ENCODE measurements around the gene METTL8. TPM values are rescaled to one million over a fixed set of nuclear protein-coding genes. Genes with fewer than 3 reads are reported as not detected.

Gene METTL8
- total RNA-seq, 1 experiment from 2014 or later: 34.4 TPM

DNA sequence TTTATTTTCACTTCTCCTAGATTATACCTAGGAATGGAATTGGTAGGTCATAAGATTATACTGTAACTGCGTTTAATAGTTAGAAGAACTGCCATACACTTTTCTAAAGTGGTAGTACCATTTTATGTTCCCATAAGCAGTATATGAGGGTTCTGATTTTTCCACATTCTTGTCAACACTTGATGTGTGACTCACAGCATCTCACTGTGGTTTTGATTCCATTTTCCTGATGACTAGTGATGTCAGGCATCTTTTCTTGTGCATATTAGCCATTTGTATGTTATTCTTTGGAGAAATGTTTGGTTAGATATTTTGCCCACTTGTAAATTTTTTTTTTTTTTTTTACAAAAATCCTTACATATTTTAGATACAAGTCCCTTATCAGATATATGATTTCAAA is 2.5 kb upstream of the METTL8 start (continued):
- TF ChIP-seq, protein P1, sequence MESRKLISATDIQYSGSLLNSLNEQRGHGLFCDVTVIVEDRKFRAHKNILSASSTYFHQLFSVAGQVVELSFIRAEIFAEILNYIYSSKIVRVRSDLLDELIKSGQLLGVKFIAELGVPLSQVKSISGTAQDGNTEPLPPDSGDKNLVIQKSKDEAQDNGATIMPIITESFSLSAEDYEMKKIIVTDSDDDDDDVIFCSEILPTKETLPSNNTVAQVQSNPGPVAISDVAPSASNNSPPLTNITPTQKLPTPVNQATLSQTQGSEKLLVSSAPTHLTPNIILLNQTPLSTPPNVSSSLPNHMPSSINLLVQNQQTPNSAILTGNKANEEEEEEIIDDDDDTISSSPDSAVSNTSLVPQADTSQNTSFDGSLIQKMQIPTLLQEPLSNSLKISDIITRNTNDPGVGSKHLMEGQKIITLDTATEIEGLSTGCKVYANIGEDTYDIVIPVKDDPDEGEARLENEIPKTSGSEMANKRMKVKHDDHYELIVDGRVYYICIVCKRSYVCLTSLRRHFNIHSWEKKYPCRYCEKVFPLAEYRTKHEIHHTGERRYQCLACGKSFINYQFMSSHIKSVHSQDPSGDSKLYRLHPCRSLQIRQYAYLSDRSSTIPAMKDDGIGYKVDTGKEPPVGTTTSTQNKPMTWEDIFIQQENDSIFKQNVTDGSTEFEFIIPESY (IDR thresholded peaks at IDR 0.05; ENCODE audit: extremely low read depth, insufficient replicate concordance, low read length): no peak
- TF ChIP-seq, protein P2, sequence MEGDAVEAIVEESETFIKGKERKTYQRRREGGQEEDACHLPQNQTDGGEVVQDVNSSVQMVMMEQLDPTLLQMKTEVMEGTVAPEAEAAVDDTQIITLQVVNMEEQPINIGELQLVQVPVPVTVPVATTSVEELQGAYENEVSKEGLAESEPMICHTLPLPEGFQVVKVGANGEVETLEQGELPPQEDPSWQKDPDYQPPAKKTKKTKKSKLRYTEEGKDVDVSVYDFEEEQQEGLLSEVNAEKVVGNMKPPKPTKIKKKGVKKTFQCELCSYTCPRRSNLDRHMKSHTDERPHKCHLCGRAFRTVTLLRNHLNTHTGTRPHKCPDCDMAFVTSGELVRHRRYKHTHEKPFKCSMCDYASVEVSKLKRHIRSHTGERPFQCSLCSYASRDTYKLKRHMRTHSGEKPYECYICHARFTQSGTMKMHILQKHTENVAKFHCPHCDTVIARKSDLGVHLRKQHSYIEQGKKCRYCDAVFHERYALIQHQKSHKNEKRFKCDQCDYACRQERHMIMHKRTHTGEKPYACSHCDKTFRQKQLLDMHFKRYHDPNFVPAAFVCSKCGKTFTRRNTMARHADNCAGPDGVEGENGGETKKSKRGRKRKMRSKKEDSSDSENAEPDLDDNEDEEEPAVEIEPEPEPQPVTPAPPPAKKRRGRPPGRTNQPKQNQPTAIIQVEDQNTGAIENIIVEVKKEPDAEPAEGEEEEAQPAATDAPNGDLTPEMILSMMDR (IDR thresholded peaks at IDR 0.05 in 2 of 3, conservative IDR thresholded peaks at IDR 0.05 in 1 of 3; ENCODE audit: borderline replicate concordance in 1 of 3, insufficient read depth in 1 of 3, low read depth in 2 of 3, low read length in 2 of 3): no peak
- TF ChIP-seq SRF (IDR thresholded peaks at IDR 0.05; ENCODE audit: low read depth): no peak
- TF ChIP-seq, protein P3, sequence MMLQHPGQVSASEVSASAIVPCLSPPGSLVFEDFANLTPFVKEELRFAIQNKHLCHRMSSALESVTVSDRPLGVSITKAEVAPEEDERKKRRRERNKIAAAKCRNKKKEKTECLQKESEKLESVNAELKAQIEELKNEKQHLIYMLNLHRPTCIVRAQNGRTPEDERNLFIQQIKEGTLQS (IDR thresholded peaks at IDR 0.05): no peak
- no peak for TF ChIP-seq ZNF274 (IDR thresholded peaks at IDR 0.05; ENCODE audit: low read depth, low read length)
- 0 out of 2 replicates have a peak, but pooled peaks have one; percentile 27 for TF ChIP-seq CBX3 (IDR thresholded peaks at IDR 0.05; ENCODE audit: low read depth)
- TF ChIP-seq SIN3A (IDR thresholded peaks at IDR 0.05; ENCODE audit: low read depth): no peak
- TF ChIP-seq POLR2A (IDR thresholded peaks at IDR 0.05; ENCODE audit: borderline replicate concordance, extremely low read depth, insufficient read depth, insufficient read length): no peak
- no peak for TF ChIP-seq TCF7L2 (IDR thresholded peaks at IDR 0.05; ENCODE audit: borderline replicate concordance, extremely low read depth, insufficient read depth, insufficient read length)
- TF ChIP-seq, protein P4, sequence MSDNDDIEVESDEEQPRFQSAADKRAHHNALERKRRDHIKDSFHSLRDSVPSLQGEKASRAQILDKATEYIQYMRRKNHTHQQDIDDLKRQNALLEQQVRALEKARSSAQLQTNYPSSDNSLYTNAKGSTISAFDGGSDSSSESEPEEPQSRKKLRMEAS (IDR thresholded peaks at IDR 0.05): no peak
- no peak for TF ChIP-seq YY1 (IDR thresholded peaks at IDR 0.05; ENCODE audit: extremely low read depth, insufficient replicate concordance, low read depth, low read length)
- TF ChIP-seq ZFX (IDR thresholded peaks at IDR 0.05): no peak
- no peak for TF ChIP-seq EZH2phosphoT487 (IDR thresholded peaks at IDR 0.05; ENCODE audit: borderline replicate concordance)
- TF ChIP-seq ELF1 (IDR thresholded peaks at IDR 0.05; ENCODE audit: borderline replicate concordance, low read depth): no peak

All from HCT116 (cell line).